ENCODE data around the gene INVS. TPM values are rescaled to one million over a fixed set of nuclear protein-coding genes. Genes with fewer than 3 reads are reported as not detected.

INVS gene
- total RNA-seq, 2 experiments from 2014 or later, result 30.7 to 36.7 TPM

DNA sequence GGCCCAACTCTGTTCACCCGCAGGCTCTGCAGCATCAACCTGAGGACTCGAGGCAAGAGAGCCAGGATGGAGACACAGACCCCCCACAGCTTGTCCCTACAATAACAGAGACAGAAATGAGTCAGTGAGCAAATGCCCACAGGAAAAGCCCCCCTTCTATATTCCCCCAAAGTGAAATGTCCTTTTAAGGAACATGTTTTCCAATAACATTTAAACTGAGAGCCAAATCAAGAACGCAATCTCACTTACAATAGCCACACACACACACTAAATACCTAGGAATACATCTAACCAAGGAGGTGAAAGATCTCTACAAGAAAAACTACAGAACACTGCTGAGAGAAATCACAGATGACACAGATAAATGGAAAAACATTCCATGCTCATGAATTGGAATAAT is 204.7 kb downstream of the INVS start:
- POLR2A ChIA-PET, result no interaction called here

DNA sequence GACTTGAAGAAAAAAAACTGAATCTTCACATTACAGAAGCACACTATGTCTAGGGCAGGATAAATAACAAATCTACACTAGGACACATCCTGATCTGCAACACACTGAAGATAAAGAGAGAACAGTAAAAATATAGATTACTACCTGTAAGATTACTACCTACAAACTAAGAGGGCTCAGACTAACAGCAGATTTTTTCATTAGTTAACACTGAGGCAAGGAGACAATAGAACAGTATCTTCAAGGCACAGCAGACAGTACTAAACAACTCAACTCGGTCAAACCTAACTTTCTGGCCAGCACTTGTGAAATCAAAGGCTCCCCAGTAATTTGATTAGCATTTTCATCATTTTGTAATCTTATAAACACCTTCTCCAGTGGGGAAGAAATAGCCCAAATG is 207.2 kb downstream of the INVS start:
- intact Hi-C loops (cut with micrococcal nuclease; ENCODE audit: unreplicated experiment), result no loop called here
- CTCF ChIA-PET (ENCODE audit: unreplicated experiment), result no interaction called here

More for the DNA sequence above, 204.7 kb downstream of the INVS start:
- no TSS peak for BruUV-seq (replicated peaks)
- no peaks in the 10 kb centered on the region for H4K20me1 ChIP-seq (ENCODE audit: insufficient read depth, low read length)
- no peak overlapping the region for H3K4me3 ChIP-seq (ENCODE audit: low read depth, low read length, poor library complexity, severe bottlenecking)
- H3K36me3 ChIP-seq (ENCODE audit: insufficient read depth, low read length), result peaks cover 100% of the 10 kb centered on the region
- no peak overlapping the region for H3K27ac ChIP-seq (ENCODE audit: low read depth, low read length, poor library complexity, severe bottlenecking)
- H3K4me2 ChIP-seq (ENCODE audit: low read length), result no peak overlapping the region
- intact Hi-C loops (cut with micrococcal nuclease; ENCODE audit: unreplicated experiment), result no loop called here
- peaks cover 21% of the 10 kb centered on the region; the same call in 1 of the 2 replicates for H3K79me2 ChIP-seq (ENCODE audit: insufficient read depth, low read depth, low read length)
- CTCF ChIA-PET (ENCODE audit: unreplicated experiment), result no interaction called here
- DNase-seq (ENCODE audit: low spot score), result no peak
- no peak overlapping the region for H2AFZ ChIP-seq (ENCODE audit: low read length)
- no peaks in the 10 kb centered on the region for H3K9me2 ChIP-seq (ENCODE audit: insufficient read depth, low read length)
- H3K4me1 ChIP-seq (ENCODE audit: insufficient read depth, low read length, poor library complexity, severe bottlenecking), result no peaks in the 10 kb centered on the region
- peaks cover 9% of the 10 kb centered on the region; the same call in 1 of the 2 replicates for H3K9me3 ChIP-seq (ENCODE audit: low read length)
- TF ChIP-seq EZH2phosphoT487 (IDR thresholded peaks at IDR 0.05; ENCODE audit: borderline replicate concordance, low read depth, low read length) (no peak), CTCF (conservative IDR thresholded peaks at IDR 0.05; ENCODE audit: low read length) (no peak)

More for the DNA sequence above, 207.2 kb downstream of the INVS start:
- no peak overlapping the region for H2AFZ ChIP-seq (ENCODE audit: low read length)
- no peak overlapping the region for H3K4me2 ChIP-seq (ENCODE audit: low read length)
- TF ChIP-seq EZH2phosphoT487 (IDR thresholded peaks at IDR 0.05; ENCODE audit: borderline replicate concordance, low read depth, low read length) (no peak), CTCF (conservative IDR thresholded peaks at IDR 0.05; ENCODE audit: low read length) (no peak)
- peaks cover 31% of the 10 kb centered on the region; the same call in 1 of the 2 replicates for H3K79me2 ChIP-seq (ENCODE audit: insufficient read depth, low read depth, low read length)
- no peaks in the 10 kb centered on the region for H4K20me1 ChIP-seq (ENCODE audit: insufficient read depth, low read length)
- H3K9me2 ChIP-seq (ENCODE audit: insufficient read depth, low read length), result no peaks in the 10 kb centered on the region
- H3K4me3 ChIP-seq (ENCODE audit: low read depth, low read length, poor library complexity, severe bottlenecking), result no peak overlapping the region
- no peaks in the 10 kb centered on the region for H3K4me1 ChIP-seq (ENCODE audit: insufficient read depth, low read length, poor library complexity, severe bottlenecking)
- BruUV-seq (replicated peaks), result no TSS peak
- POLR2A ChIA-PET, result interaction anchor here (0.8 kb wide), 1 partner anchor 226 kb away, joined by 3 read pairs; no protein-coding TSS in a partner anchor
- no peak for DNase-seq (ENCODE audit: low spot score)
- no peak overlapping the region for H3K27ac ChIP-seq (ENCODE audit: low read depth, low read length, poor library complexity, severe bottlenecking)
- peaks cover 100% of the 10 kb centered on the region for H3K36me3 ChIP-seq (ENCODE audit: insufficient read depth, low read length)
- H3K9me3 ChIP-seq (ENCODE audit: low read length), result peaks cover 9% of the 10 kb centered on the region; the same call in 1 of the 2 replicates

All from OCI-LY7 (cell line).